SK-N-SH treated with all-trans-retinoic acid at 6 μM for 48 hours (cell line): ENCODE data around the gene BMPR1B.

Experiments
- ARNTL ChIP-seq: fragments of 450-650 bp; formaldehyde crosslinking; IDR thresholded peaks from 2 replicates; pipeline ENCODE4 v1.5.0; 2020; ENCODE audit warnings: low read depth, mild to moderate bottlenecking, moderate library complexity, borderline replicate concordance
- CSDC2 ChIP-seq: fragments of 250-450 bp; sonication (Bioruptor Pico); IDR thresholded peaks from 2 replicates; pipeline ENCODE4 v1.5.0; 2020; ENCODE audit warnings: mild to moderate bottlenecking, moderate library complexity
- GLIS3 ChIP-seq: fragments of 250-450 bp; sonication (Bioruptor Pico); IDR thresholded peaks from 2 replicates; pipeline ENCODE4 v1.5.0; 2020; ENCODE audit warnings: mild to moderate bottlenecking, moderate library complexity
- ISL1 ChIP-seq: fragments of 250-450 bp; sonication (Bioruptor Pico); IDR thresholded peaks from 2 replicates; pipeline ENCODE4 v2.1.2; 2022; ENCODE audit warnings: mild to moderate bottlenecking, moderate library complexity
- OSR1 ChIP-seq: fragments of 250-450 bp; sonication (Bioruptor Pico); IDR thresholded peaks from 2 replicates; pipeline ENCODE4 v1.8.0; 2022; ENCODE audit warnings: moderate library complexity, mild to moderate bottlenecking, inconsistent platforms
- PPARA ChIP-seq: fragments of 250-450 bp; sonication (Bioruptor Pico); IDR thresholded peaks from 2 replicates; pipeline ENCODE4 v1.5.0; 2020; ENCODE audit warnings: mild to moderate bottlenecking, borderline replicate concordance
- SNAI2 ChIP-seq: fragments of 250-450 bp; sonication (Bioruptor Pico); IDR thresholded peaks from 2 replicates; pipeline ENCODE4 v1.5.0; 2020; ENCODE audit warnings: mild to moderate bottlenecking, moderate library complexity
- ZC3H10 ChIP-seq: fragments of 250-450 bp; sonication (Bioruptor Pico); IDR thresholded peaks from 2 replicates; pipeline ENCODE4 v1.5.1; 2021; ENCODE audit warnings: mild to moderate bottlenecking, moderate library complexity
- ZFP30 ChIP-seq: fragments of 450-650 bp; formaldehyde crosslinking; IDR thresholded peaks from 2 replicates; pipeline ENCODE4 v1.5.0; 2022; ENCODE audit warnings: mild to moderate bottlenecking, moderate library complexity
- TF ChIP-seq, protein P1 (sequence below): fragments of 250-450 bp; sonication (Bioruptor Pico); IDR thresholded peaks from 2 replicates; pipeline ENCODE4 v1.8.0; 2021; ENCODE audit warnings: low read depth, mild to moderate bottlenecking, moderate library complexity, borderline replicate concordance
- TF ChIP-seq, protein P2 (sequence below): fragments of 250-450 bp; sonication (Bioruptor Pico); IDR thresholded peaks from 2 replicates; pipeline ENCODE4 v1.8.0; 2020; ENCODE audit warnings: mild to moderate bottlenecking, moderate library complexity, borderline replicate concordance
- TF ChIP-seq, protein P3 (sequence below): fragments of 250-450 bp; sonication (Bioruptor Pico); IDR thresholded peaks from 2 replicates; pipeline ENCODE4 v1.5.1; 2020; ENCODE audit warnings: low read depth, mild to moderate bottlenecking, moderate library complexity
- TF ChIP-seq, protein P4 (sequence below): fragments of 250-450 bp; sonication (Bioruptor Pico); IDR thresholded peaks from 2 replicates; pipeline ENCODE4 v1.5.0; 2020; ENCODE audit warnings: mild to moderate bottlenecking, moderate library complexity

GRCh38 chr4:94763500-94763899 is 5.7 kb downstream of the BMPR1B start:
- no peak for TF ChIP-seq PPARA (CRISPR knock-in tag)
- TF ChIP-seq, protein P1, sequence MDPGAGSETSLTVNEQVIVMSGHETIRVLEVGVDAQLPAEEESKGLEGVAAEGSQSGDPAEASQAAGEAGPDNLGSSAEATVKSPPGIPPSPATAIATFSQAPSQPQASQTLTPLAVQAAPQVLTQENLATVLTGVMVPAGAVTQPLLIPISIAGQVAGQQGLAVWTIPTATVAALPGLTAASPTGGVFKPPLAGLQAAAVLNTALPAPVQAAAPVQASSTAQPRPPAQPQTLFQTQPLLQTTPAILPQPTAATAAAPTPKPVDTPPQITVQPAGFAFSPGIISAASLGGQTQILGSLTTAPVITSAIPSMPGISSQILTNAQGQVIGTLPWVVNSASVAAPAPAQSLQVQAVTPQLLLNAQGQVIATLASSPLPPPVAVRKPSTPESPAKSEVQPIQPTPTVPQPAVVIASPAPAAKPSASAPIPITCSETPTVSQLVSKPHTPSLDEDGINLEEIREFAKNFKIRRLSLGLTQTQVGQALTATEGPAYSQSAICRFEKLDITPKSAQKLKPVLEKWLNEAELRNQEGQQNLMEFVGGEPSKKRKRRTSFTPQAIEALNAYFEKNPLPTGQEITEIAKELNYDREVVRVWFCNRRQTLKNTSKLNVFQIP (CRISPR knock-in tag), result no peak
- TF ChIP-seq CSDC2 (CRISPR knock-in tag), result no peak
- TF ChIP-seq, protein P2, sequence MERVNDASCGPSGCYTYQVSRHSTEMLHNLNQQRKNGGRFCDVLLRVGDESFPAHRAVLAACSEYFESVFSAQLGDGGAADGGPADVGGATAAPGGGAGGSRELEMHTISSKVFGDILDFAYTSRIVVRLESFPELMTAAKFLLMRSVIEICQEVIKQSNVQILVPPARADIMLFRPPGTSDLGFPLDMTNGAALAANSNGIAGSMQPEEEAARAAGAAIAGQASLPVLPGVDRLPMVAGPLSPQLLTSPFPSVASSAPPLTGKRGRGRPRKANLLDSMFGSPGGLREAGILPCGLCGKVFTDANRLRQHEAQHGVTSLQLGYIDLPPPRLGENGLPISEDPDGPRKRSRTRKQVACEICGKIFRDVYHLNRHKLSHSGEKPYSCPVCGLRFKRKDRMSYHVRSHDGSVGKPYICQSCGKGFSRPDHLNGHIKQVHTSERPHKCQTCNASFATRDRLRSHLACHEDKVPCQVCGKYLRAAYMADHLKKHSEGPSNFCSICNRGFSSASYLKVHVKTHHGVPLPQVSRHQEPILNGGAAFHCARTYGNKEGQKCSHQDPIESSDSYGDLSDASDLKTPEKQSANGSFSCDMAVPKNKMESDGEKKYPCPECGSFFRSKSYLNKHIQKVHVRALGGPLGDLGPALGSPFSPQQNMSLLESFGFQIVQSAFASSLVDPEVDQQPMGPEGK (CRISPR knock-in tag), result no peak
- peak; percentile 73 for TF ChIP-seq ISL1 (CRISPR knock-in tag)
- TF ChIP-seq SNAI2 (CRISPR knock-in tag), result no peak
- no peak for TF ChIP-seq ARNTL (CRISPR knock-in tag)
- no peak for TF ChIP-seq OSR1 (CRISPR knock-in tag)
- no peak for TF ChIP-seq ZFP30 (CRISPR knock-in tag)
- TF ChIP-seq, protein P3, sequence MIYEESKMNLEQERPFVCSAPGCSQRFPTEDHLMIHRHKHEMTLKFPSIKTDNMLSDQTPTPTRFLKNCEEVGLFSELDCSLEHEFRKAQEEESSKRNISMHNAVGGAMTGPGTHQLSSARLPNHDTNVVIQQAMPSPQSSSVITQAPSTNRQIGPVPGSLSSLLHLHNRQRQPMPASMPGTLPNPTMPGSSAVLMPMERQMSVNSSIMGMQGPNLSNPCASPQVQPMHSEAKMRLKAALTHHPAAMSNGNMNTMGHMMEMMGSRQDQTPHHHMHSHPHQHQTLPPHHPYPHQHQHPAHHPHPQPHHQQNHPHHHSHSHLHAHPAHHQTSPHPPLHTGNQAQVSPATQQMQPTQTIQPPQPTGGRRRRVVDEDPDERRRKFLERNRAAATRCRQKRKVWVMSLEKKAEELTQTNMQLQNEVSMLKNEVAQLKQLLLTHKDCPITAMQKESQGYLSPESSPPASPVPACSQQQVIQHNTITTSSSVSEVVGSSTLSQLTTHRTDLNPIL (CRISPR knock-in tag), result no peak
- no peak for TF ChIP-seq GLIS3 (CRISPR knock-in tag)
- TF ChIP-seq ZC3H10, result no peak
- TF ChIP-seq, protein P4, sequence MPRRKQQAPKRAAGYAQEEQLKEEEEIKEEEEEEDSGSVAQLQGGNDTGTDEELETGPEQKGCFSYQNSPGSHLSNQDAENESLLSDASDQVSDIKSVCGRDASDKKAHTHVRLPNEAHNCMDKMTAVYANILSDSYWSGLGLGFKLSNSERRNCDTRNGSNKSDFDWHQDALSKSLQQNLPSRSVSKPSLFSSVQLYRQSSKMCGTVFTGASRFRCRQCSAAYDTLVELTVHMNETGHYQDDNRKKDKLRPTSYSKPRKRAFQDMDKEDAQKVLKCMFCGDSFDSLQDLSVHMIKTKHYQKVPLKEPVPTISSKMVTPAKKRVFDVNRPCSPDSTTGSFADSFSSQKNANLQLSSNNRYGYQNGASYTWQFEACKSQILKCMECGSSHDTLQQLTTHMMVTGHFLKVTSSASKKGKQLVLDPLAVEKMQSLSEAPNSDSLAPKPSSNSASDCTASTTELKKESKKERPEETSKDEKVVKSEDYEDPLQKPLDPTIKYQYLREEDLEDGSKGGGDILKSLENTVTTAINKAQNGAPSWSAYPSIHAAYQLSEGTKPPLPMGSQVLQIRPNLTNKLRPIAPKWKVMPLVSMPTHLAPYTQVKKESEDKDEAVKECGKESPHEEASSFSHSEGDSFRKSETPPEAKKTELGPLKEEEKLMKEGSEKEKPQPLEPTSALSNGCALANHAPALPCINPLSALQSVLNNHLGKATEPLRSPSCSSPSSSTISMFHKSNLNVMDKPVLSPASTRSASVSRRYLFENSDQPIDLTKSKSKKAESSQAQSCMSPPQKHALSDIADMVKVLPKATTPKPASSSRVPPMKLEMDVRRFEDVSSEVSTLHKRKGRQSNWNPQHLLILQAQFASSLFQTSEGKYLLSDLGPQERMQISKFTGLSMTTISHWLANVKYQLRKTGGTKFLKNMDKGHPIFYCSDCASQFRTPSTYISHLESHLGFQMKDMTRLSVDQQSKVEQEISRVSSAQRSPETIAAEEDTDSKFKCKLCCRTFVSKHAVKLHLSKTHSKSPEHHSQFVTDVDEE (CRISPR knock-in tag), result no peak
